Measurements from ENCODE around the gene PARPBP.
"Not testable (repeated sequence)": the region's sequence is repeated elsewhere in the genome, so short reads cannot be mapped to it uniquely, and the experiment has no call there.

GRCh38 chr12:102240859-102241258 lies 120.9 kb downstream of the PARPBP start:
- TF ChIP-seq CTCF (conservative IDR thresholded peaks at IDR 0.05; ENCODE audit: low read length); EZH2phosphoT487 (IDR thresholded peaks at IDR 0.05; ENCODE audit: borderline replicate concordance, low read depth, low read length): not testable (repeated sequence)
